SK-N-SH (cell line): ENCODE results near the gene LRRC39. TPM values are rescaled to one million over a fixed set of nuclear protein-coding genes. Genes with fewer than 3 reads are reported as not detected.

Experiments
- CTCF ChIA-PET: fragments of 300-600, 350-600 bp; formaldehyde crosslinking; extraction: SDS; loops from one replicate; lab custom pipeline; 2021; lab: Yijun Ruan, JAX
- POLR2A ChIA-PET: fragments of 350-600 bp; sonication (Branson Sonifier 250); formaldehyde crosslinking; extraction: SDS; loops from one replicate; lab custom pipeline; 2020; ENCODE audit warnings: antibody characterized with exemption, inconsistent platforms; lab: Yijun Ruan, JAX
- DNase-seq: peaks from one replicate; pipeline ENCODE4 v3.0.0; 2012
- H2AFZ ChIP-seq: fragments of 200-600 bp; sonication (generic); 2 replicates; pipeline ENCODE4 v1.8.1; 2016; ENCODE audit warnings: antibody characterized with exemption, mild to moderate bottlenecking, low read depth
- H3F3A ChIP-seq: fragments of 200-600 bp; sonication (generic); replicated peaks from 2 replicates; pipeline ENCODE3; 2016; ENCODE audit warnings: antibody characterized with exemption, mild to moderate bottlenecking; ENCODE audit not compliant: insufficient read depth
- H3K27ac ChIP-seq, 2 experiments: fragments of 200-500 bp in 1 of 2; fragments of 200-600 bp in 1 of 2; sonication (Bioruptor generic) in 1 of 2; sonication (generic), shearing (Covaris generic) in 1 of 2; 2 replicates each; pipeline versions ENCODE4 v1.5.1 to v1.6.1; 2014 to 2016; ENCODE audit warnings: low read depth in 2 of 2, inconsistent platforms in 1 of 2, low read length in 1 of 2, mild to moderate bottlenecking in 1 of 2, mixed read lengths in 1 of 2
- H3K27me3 ChIP-seq: fragments of 200-600 bp; sonication (generic), shearing (Covaris generic); 2 replicates; pipeline ENCODE4 v1.6.1; 2016; ENCODE audit warnings: mixed run types; ENCODE audit not compliant: insufficient read depth
- H3K36me3 ChIP-seq, 2 experiments: fragments of 200-500 bp in 1 of 2; fragments of 200-600 bp in 1 of 2; sonication (Bioruptor generic) in 1 of 2; sonication (generic) in 1 of 2; replicated peaks in 1 of 2; 2 replicates each; pipeline versions ENCODE3 to v1.5.1; 2014 to 2016; ENCODE audit warnings: low read length in 1 of 2, mild to moderate bottlenecking in 1 of 2; ENCODE audit not compliant: insufficient read depth in 2 of 2, control insufficient read depth in 1 of 2
- H3K4me1 ChIP-seq, 2 experiments: fragments of 200-500 bp in 1 of 2; fragments of 200-600 bp in 1 of 2; sonication (Bioruptor generic) in 1 of 2; sonication (generic), shearing (Covaris generic) in 1 of 2; 2 replicates each; pipeline versions ENCODE4 v1.5.1 to v1.6.1; 2014 to 2016; ENCODE audit warnings: low read depth in 1 of 2, low read length in 1 of 2, mixed run types in 1 of 2; ENCODE audit not compliant: insufficient read depth in 2 of 2, control insufficient read depth in 1 of 2
- H3K4me2 ChIP-seq: fragments of 200-600 bp; sonication (generic), shearing (Covaris generic); 2 replicates; pipeline ENCODE4 v1.6.1; 2017; ENCODE audit warnings: mixed run types
- H3K4me3 ChIP-seq, 2 experiments: fragments of 200-500 bp in 1 of 2; fragments of 200-600 bp in 1 of 2; sonication (Bioruptor generic) in 1 of 2; sonication (generic), shearing (Covaris generic) in 1 of 2; 2 replicates each; pipeline versions ENCODE4 v1.5.1 to v1.8.1; 2014 to 2016; ENCODE audit warnings: low read depth in 2 of 2, inconsistent platforms in 1 of 2, low read length in 1 of 2, mild to moderate bottlenecking in 1 of 2, mixed read lengths in 1 of 2, moderate library complexity in 1 of 2
- H3K79me2 ChIP-seq: fragments of 200-600 bp; sonication (generic); 2 replicates; pipeline ENCODE4 v1.8.1; 2017; ENCODE audit warnings: mild to moderate bottlenecking; ENCODE audit not compliant: insufficient read depth
- H3K9ac ChIP-seq: fragments of 200-600 bp; sonication (generic); 2 replicates; pipeline ENCODE4 v1.6.1; 2017; ENCODE audit warnings: mixed run types
- H3K9me2 ChIP-seq: fragments of 200-600 bp; sonication (generic); 2 replicates; pipeline ENCODE4 v1.6.1; 2017; ENCODE audit warnings: mixed run types
- H3K9me3 ChIP-seq: fragments of 200-600 bp; sonication (generic); 2 replicates; pipeline ENCODE4 v1.6.1; 2017; ENCODE audit warnings: mixed run types, mild to moderate bottlenecking, moderate library complexity
- H4K20me1 ChIP-seq: fragments of 200-600 bp; sonication (generic); 2 replicates; pipeline ENCODE4 v1.6.1; 2017; ENCODE audit warnings: mild to moderate bottlenecking, mixed run types; ENCODE audit not compliant: insufficient read depth
- EP300 ChIP-seq, 2 experiments: IDR thresholded peaks; 2 replicates each; pipeline versions ENCODE4 v1.4.0 to v1.6.1; 2012; ENCODE audit warnings: borderline replicate concordance in 1 of 2, low read depth in 1 of 2, low read length in 1 of 2
- FOSL2 ChIP-seq: IDR thresholded peaks from 2 replicates; pipeline ENCODE4 v1.4.0; 2012; ENCODE audit warnings: low read depth, mild to moderate bottlenecking, moderate library complexity, borderline replicate concordance
- FOXM1 ChIP-seq: IDR thresholded peaks from 2 replicates; pipeline ENCODE4 v1.4.0; 2012; ENCODE audit warnings: low read depth, mild to moderate bottlenecking
- JUND ChIP-seq: IDR thresholded peaks from 2 replicates; pipeline ENCODE4 v1.4.0; 2012
- MEF2A ChIP-seq: IDR thresholded peaks from 2 replicates; pipeline ENCODE4 v1.4.0; 2012; ENCODE audit warnings: low read depth, borderline replicate concordance
- NFIC ChIP-seq: IDR thresholded peaks from 2 replicates; pipeline ENCODE4 v1.4.0; 2012; ENCODE audit warnings: borderline replicate concordance
- NRF1 ChIP-seq: IDR thresholded peaks from 2 replicates; pipeline ENCODE4 v1.6.1; 2012; ENCODE audit warnings: low read depth, mild to moderate bottlenecking, low read length
- PBX3 ChIP-seq: IDR thresholded peaks from 2 replicates; pipeline ENCODE4; 2012
- POLR2AphosphoS5 ChIP-seq: IDR thresholded peaks from 2 replicates; pipeline ENCODE4 v1.6.1; 2012; ENCODE audit warnings: low read depth, low read length
- RAD21 ChIP-seq: IDR thresholded peaks from 2 replicates; pipeline ENCODE4 v1.6.1; 2012; ENCODE audit warnings: mild to moderate bottlenecking, low read length
- RCOR1 ChIP-seq: fragments of 150-350 bp; IDR thresholded peaks from 2 replicates; pipeline ENCODE4 v1.6.1; 2017; ENCODE audit warnings: antibody characterized with exemption, low read length
- RXRA ChIP-seq: IDR thresholded peaks from 2 replicates; pipeline ENCODE4 v1.4.0; 2012; ENCODE audit warnings: low read depth, mild to moderate bottlenecking, borderline replicate concordance
- TAF1 ChIP-seq: IDR thresholded peaks from 2 replicates; pipeline ENCODE4 v1.6.1; 2012; ENCODE audit warnings: low read depth, mild to moderate bottlenecking, low read length, moderate library complexity, borderline replicate concordance
- TCF12 ChIP-seq: IDR thresholded peaks from 2 replicates; pipeline ENCODE4 v1.4.0; 2012
- YY1 ChIP-seq: IDR thresholded peaks from 2 replicates; pipeline ENCODE4 v1.4.0; 2012; ENCODE audit warnings: low read depth, mild to moderate bottlenecking
- WGBS: methylation state at CpG from one replicate; pipeline ENCODE4 v1.1.6; 2017; ENCODE audit warnings: low lambda C conversion rate; 5-methylcytosine and 5-hydroxymethylcytosine counted together
- polyA plus RNA-seq, 3 experiments: library from polyadenylated mRNA; depleted of rRNA; stranded (reverse); fragments of >200 nt; gene quantifications; 2 replicates each; pipeline ENCODE4 v1.2.3, GENCODE V29; 2012
- TF ChIP-seq, protein P1 (sequence below): fragments of 200-600 bp; sonication (generic); IDR thresholded peaks from 2 replicates; pipeline ENCODE4 v1.6.1; 2017; ENCODE audit warnings: antibody characterized with exemption, mild to moderate bottlenecking, moderate library complexity
- TF ChIP-seq, protein P2 (sequence below): fragments of 150-350 bp; IDR thresholded peaks from 2 replicates; pipeline ENCODE4 v1.6.1; 2017; ENCODE audit warnings: antibody characterized with exemption, low read length, low read depth, borderline replicate concordance
- TF ChIP-seq, protein P3 (sequence below): fragments of 150-350 bp; IDR thresholded peaks from 2 replicates; pipeline ENCODE4 v1.6.1; 2016; ENCODE audit warnings: mild to moderate bottlenecking, low read depth, low read length

The LRRC39 gene
- polyA plus RNA-seq, 1 of the 3 experiments (the other 2 are of a cell fraction), result 1.6 TPM

GRCh38 chr1:100162881-100163280 lies 15.2 kb downstream of the LRRC39 start:
- H3K4me3 ChIP-seq, result no peak overlapping the region
- no peak overlapping the region for H3K9ac ChIP-seq
- no peaks in the 10 kb centered on the region for H3K36me3 ChIP-seq
- ChIA-PET CTCF (interaction anchor here (1.0 kb wide), 2 partner anchors 11 to 296 kb away, joined by 4 read pairs; no protein-coding TSS in a partner anchor), POLR2A (no interaction called here)
- H3K9me3 ChIP-seq, result no peaks in the 10 kb centered on the region
- H3F3A ChIP-seq, result no peaks in the 10 kb centered on the region
- no peaks in the 10 kb centered on the region for H3K4me1 ChIP-seq
- no peaks in the 10 kb centered on the region for H4K20me1 ChIP-seq
- H3K27me3 ChIP-seq, result no peaks in the 10 kb centered on the region
- no peak for DNase-seq
- H3K4me2 ChIP-seq, result no peak overlapping the region
- no peak overlapping the region for H2AFZ ChIP-seq
- H3K79me2 ChIP-seq, result no peaks in the 10 kb centered on the region
- TF ChIP-seq JUND, result no peak
- TF ChIP-seq, protein P1, sequence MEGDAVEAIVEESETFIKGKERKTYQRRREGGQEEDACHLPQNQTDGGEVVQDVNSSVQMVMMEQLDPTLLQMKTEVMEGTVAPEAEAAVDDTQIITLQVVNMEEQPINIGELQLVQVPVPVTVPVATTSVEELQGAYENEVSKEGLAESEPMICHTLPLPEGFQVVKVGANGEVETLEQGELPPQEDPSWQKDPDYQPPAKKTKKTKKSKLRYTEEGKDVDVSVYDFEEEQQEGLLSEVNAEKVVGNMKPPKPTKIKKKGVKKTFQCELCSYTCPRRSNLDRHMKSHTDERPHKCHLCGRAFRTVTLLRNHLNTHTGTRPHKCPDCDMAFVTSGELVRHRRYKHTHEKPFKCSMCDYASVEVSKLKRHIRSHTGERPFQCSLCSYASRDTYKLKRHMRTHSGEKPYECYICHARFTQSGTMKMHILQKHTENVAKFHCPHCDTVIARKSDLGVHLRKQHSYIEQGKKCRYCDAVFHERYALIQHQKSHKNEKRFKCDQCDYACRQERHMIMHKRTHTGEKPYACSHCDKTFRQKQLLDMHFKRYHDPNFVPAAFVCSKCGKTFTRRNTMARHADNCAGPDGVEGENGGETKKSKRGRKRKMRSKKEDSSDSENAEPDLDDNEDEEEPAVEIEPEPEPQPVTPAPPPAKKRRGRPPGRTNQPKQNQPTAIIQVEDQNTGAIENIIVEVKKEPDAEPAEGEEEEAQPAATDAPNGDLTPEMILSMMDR, result no peak
- TF ChIP-seq, all 33 proteins: peak for 0
- Histone ChIP-seq H3K27ac (no peak overlapping the region), H3K9me2 (no peaks in the 10 kb centered on the region)

DNA sequence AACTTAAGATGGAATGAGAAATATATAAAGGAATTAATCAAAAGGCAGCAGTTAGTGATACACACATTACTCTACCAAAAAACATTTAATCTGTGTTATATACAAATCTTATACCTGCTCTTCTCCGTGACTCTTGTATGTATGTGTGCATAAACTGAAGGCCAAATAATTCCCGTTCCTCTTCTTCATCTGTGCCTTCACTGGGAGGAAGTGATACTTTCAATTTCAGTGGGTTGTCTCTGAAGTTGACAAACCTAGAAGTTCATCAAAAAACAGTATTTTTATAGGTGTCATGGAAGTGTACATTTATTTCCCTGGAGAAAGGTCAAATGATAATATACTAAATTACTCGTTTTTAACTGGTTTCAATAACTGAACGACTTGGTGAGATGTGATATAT lies 25.8 kb downstream of the LRRC39 start:
- DNase-seq, result no peak
- CTCF ChIA-PET, result interaction anchor here (0.8 kb wide), 1 partner anchor 11 kb away, joined by 4 read pairs; no protein-coding TSS in a partner anchor
- WGBS, result 96% methylated on average over 4 of the region's 4 CpGs
- Histone ChIP-seq H3K36me3 (peaks cover 31 to 34% of the 10 kb centered on the region in 2 experiments), H2AFZ (no peak overlapping the region), H3K9me3 (no peaks in the 10 kb centered on the region), H3K9ac (no peak overlapping the region), H3K4me2 (no peak overlapping the region), H4K20me1 (no peaks in the 10 kb centered on the region), H3K79me2 (no peaks in the 10 kb centered on the region), H3K9me2 (no peaks in the 10 kb centered on the region), H3K4me3 (no peak overlapping the region), H3K4me1 (no peaks in the 10 kb centered on the region), H3K27me3 (no peaks in the 10 kb centered on the region), H3K27ac (no peak overlapping the region)
- POLR2A ChIA-PET, result no interaction called here
- TF ChIP-seq FOSL2, result no peak
- TF ChIP-seq, protein P2, sequence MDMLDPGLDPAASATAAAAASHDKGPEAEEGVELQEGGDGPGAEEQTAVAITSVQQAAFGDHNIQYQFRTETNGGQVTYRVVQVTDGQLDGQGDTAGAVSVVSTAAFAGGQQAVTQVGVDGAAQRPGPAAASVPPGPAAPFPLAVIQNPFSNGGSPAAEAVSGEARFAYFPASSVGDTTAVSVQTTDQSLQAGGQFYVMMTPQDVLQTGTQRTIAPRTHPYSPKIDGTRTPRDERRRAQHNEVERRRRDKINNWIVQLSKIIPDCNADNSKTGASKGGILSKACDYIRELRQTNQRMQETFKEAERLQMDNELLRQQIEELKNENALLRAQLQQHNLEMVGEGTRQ, result no peak
- no peak for TF ChIP-seq YY1
- TF ChIP-seq RXRA, result no peak
- no peak for TF ChIP-seq PBX3
- no peak for TF ChIP-seq JUND
- TF ChIP-seq TCF12, result no peak
- no peak for TF ChIP-seq NRF1
- no peak for TF ChIP-seq RCOR1
- TF ChIP-seq, protein P1, result no peak
- TF ChIP-seq POLR2AphosphoS5, result no peak
- TF ChIP-seq, protein P3, sequence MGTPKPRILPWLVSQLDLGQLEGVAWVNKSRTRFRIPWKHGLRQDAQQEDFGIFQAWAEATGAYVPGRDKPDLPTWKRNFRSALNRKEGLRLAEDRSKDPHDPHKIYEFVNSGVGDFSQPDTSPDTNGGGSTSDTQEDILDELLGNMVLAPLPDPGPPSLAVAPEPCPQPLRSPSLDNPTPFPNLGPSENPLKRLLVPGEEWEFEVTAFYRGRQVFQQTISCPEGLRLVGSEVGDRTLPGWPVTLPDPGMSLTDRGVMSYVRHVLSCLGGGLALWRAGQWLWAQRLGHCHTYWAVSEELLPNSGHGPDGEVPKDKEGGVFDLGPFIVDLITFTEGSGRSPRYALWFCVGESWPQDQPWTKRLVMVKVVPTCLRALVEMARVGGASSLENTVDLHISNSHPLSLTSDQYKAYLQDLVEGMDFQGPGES, result no peak
- TF ChIP-seq NFIC, result no peak
- TF ChIP-seq TAF1, result no peak
- TF ChIP-seq EP300 (IDR thresholded peaks at IDR 0.05; ENCODE audit: borderline replicate concordance in 1 of 2, low read depth in 1 of 2, low read length in 1 of 2), result no peak
- no peak for TF ChIP-seq FOXM1
- no peak for TF ChIP-seq MEF2A
- no peak for TF ChIP-seq RAD21
- TF ChIP-seq, all 33 proteins: peak for 0
- H3F3A ChIP-seq, result no peaks in the 10 kb centered on the region
